Measurements from ENCODE around the gene SLC13A2. TPM values are rescaled to one million over a fixed set of nuclear protein-coding genes. Genes with fewer than 3 reads are reported as not detected.

Gene SLC13A2
- polyA plus RNA-seq, 1 donor = 10.7 TPM

DNA sequence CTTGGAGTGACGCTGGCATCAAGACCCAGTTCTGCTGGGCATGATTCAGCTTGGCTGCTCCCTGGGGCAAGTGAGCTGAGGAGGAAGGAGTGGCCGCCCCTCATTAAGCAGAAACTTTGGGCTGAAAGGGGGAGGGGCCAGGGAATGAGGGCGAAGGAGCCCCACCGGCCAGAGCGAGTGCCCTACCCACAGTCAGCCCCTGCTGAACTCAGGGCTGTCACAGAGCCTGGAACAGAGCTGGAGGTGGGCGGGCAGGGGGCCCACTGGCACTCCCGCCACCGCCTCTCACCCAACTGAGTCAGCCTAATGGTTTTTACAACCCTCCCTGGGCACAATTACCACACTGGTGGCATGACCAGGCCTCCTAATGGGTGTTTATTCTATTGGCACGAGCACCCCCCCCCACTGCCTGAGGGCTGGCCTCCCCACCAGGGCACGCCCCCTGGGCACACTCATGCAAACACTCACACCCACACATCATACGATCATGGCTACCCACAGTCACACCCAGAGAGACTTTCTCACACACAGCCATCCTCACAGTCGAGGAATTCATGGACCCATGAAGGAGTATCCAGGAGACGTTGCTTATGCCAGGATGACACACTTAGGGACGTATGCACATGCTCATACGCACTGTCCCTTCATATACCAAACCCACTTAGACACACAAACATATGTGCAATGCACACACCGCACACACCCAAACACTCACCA is 59.8 kb downstream of the SLC13A2 start:
- Histone ChIP-seq H3K27ac (ENCODE audit: low read length) (no peak overlapping the region), H3K36me3 (ENCODE audit: control insufficient read depth, insufficient read depth, low read length) (no peaks in the 10 kb centered on the region), H3K4me1 (ENCODE audit: control insufficient read depth, insufficient read depth, low read length) (peaks cover 4% of the 10 kb centered on the region), H3K9me3 (ENCODE audit: control insufficient read depth, low read depth, low read length) (no peaks in the 10 kb centered on the region), H3K27me3 (ENCODE audit: control insufficient read depth, insufficient read depth, low read length) (no peaks in the 10 kb centered on the region), H3K4me3 (ENCODE audit: low read length) (no peak overlapping the region)
- no peak for DNase-seq
- no CpG with 5 or more reads among the region's 16 CpGs for WGBS (ENCODE audit: insufficient coverage, low lambda C conversion rate)

- H3K27ac ChIP-seq (ENCODE audit: low read length) = no peak overlapping the region
- H3K4me3 ChIP-seq (ENCODE audit: low read length) = no peak overlapping the region
- WGBS (ENCODE audit: insufficient coverage, low lambda C conversion rate) = no CpG with 5 or more reads among the region's 11 CpGs
- peaks cover 4% of the 10 kb centered on the region for H3K4me1 ChIP-seq (ENCODE audit: control insufficient read depth, insufficient read depth, low read length)
- H3K27me3 ChIP-seq (ENCODE audit: control insufficient read depth, insufficient read depth, low read length) = no peaks in the 10 kb centered on the region
- no peaks in the 10 kb centered on the region for H3K9me3 ChIP-seq (ENCODE audit: control insufficient read depth, low read depth, low read length)
- DNase-seq = no peak
- no peaks in the 10 kb centered on the region for H3K36me3 ChIP-seq (ENCODE audit: control insufficient read depth, insufficient read depth, low read length)
Observed at GRCh38 chr17:28534740-28535375, 61.4 kb downstream of the SLC13A2 start.

- Histone ChIP-seq H3K9me3 (ENCODE audit: control insufficient read depth, low read depth, low read length) (no peaks in the 10 kb centered on the region), H3K36me3 (ENCODE audit: control insufficient read depth, insufficient read depth, low read length) (no peaks in the 10 kb centered on the region), H3K4me1 (ENCODE audit: control insufficient read depth, insufficient read depth, low read length) (peaks cover 4% of the 10 kb centered on the region), H3K27ac (ENCODE audit: low read length) (no peak overlapping the region), H3K4me3 (ENCODE audit: low read length) (no peak overlapping the region), H3K27me3 (ENCODE audit: control insufficient read depth, insufficient read depth, low read length) (no peaks in the 10 kb centered on the region)
- no peak for DNase-seq
- WGBS (ENCODE audit: insufficient coverage, low lambda C conversion rate) = no CpG with 5 or more reads among the region's 9 CpGs
Observed at GRCh38 chr17:28536532-28537218, 63.2 kb downstream of the SLC13A2 start.

DNA sequence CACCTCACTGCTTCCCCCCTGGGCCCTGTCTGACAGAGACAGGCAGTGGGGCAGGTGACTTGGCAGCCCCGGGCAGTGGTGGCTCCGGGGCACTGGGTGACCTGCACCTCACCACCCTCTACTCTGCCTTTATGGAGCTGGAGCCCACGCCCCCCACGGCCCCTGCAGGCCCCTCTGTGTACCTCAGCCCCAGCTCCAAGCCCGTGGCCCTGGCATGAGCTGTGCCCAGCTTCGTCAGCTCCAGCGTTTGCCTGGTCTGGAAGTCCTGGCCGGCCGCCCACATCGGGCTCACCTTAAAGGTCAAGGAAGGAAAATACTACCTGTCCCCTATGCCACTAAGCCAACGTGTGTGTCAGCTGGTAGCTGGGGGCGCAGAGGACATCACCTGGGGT is 63.8 kb downstream of the SLC13A2 start:
- H3K9me3 ChIP-seq (ENCODE audit: control insufficient read depth, low read depth, low read length) = no peaks in the 10 kb centered on the region
- no CpG with 5 or more reads among the region's 12 CpGs for WGBS (ENCODE audit: insufficient coverage, low lambda C conversion rate)
- H3K4me3 ChIP-seq (ENCODE audit: low read length) = no peak overlapping the region
- DNase-seq = no peak
- no peaks in the 10 kb centered on the region for H3K36me3 ChIP-seq (ENCODE audit: control insufficient read depth, insufficient read depth, low read length)
- no peak overlapping the region for H3K27ac ChIP-seq (ENCODE audit: low read length)
- peaks cover 4% of the 10 kb centered on the region for H3K4me1 ChIP-seq (ENCODE audit: control insufficient read depth, insufficient read depth, low read length)
- H3K27me3 ChIP-seq (ENCODE audit: control insufficient read depth, insufficient read depth, low read length) = no peaks in the 10 kb centered on the region

GRCh38 chr17:28538296-28538895 is 65.0 kb downstream of the SLC13A2 start:
- no peaks in the 10 kb centered on the region for H3K27me3 ChIP-seq (ENCODE audit: control insufficient read depth, insufficient read depth, low read length)
- no peaks in the 10 kb centered on the region for H3K36me3 ChIP-seq (ENCODE audit: control insufficient read depth, insufficient read depth, low read length)
- H3K4me1 ChIP-seq (ENCODE audit: control insufficient read depth, insufficient read depth, low read length) = peaks cover 4% of the 10 kb centered on the region
- H3K9me3 ChIP-seq (ENCODE audit: control insufficient read depth, low read depth, low read length) = no peaks in the 10 kb centered on the region
- no peak overlapping the region for H3K27ac ChIP-seq (ENCODE audit: low read length)
- WGBS (ENCODE audit: insufficient coverage, low lambda C conversion rate) = no CpG with 5 or more reads among the region's 14 CpGs
- no peak overlapping the region for H3K4me3 ChIP-seq (ENCODE audit: low read length)
- no peak for DNase-seq

DNA sequence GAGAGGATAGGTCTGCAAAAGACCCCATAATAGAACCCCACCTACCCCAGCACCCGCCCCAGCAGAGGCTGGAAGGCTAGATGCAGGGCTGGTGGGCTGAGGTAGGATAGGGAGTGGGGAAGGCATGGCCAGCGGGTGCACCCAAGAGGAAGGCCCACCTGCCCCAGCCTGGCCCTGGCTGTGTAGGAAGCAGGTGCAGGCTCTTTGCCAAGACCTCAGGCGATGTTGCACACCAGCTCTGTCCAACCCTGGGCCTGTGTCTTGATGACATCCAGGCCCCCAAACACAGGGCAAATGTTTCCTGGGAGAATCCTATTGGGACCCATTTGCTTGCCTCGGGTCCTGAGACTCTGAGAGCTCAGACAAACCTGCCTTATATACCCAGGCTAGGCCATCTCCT is 66.8 kb downstream of the SLC13A2 start:
- no peak overlapping the region for H3K27ac ChIP-seq (ENCODE audit: low read length)
- no CpG with 5 or more reads among the region's 4 CpGs for WGBS (ENCODE audit: insufficient coverage, low lambda C conversion rate)
- H3K27me3 ChIP-seq (ENCODE audit: control insufficient read depth, insufficient read depth, low read length) = no peaks in the 10 kb centered on the region
- no peaks in the 10 kb centered on the region for H3K36me3 ChIP-seq (ENCODE audit: control insufficient read depth, insufficient read depth, low read length)
- DNase-seq = no peak
- H3K9me3 ChIP-seq (ENCODE audit: control insufficient read depth, low read depth, low read length) = no peaks in the 10 kb centered on the region
- peaks cover 4% of the 10 kb centered on the region for H3K4me1 ChIP-seq (ENCODE audit: control insufficient read depth, insufficient read depth, low read length)
- no peak overlapping the region for H3K4me3 ChIP-seq (ENCODE audit: low read length)

DNA sequence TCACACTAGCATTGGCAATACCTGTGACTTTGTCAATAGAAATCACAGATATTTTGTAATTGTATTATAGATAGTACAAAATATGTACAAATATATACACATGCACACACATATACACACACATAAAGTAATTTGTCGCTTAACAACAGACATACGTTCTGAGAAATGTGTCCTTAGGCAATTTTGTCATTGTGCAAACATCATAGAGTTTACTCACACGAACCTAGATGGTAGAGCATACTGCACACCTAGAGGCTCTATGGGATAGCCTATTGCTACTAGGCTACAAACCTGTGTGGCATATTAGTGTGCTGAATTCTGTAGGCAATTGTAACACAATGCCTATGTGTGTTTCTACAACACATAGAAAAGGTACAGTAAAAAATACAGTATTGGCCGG is 68.0 kb downstream of the SLC13A2 start:
- peaks cover 5% of the 10 kb centered on the region for H3K4me1 ChIP-seq (ENCODE audit: control insufficient read depth, insufficient read depth, low read length)
- no peak for DNase-seq
- H3K27me3 ChIP-seq (ENCODE audit: control insufficient read depth, insufficient read depth, low read length) = no peaks in the 10 kb centered on the region
- WGBS (ENCODE audit: insufficient coverage, low lambda C conversion rate) = no CpG with 5 or more reads among the region's 4 CpGs
- H3K36me3 ChIP-seq (ENCODE audit: control insufficient read depth, insufficient read depth, low read length) = peaks cover 8% of the 10 kb centered on the region
- no peaks in the 10 kb centered on the region for H3K9me3 ChIP-seq (ENCODE audit: control insufficient read depth, low read depth, low read length)
- H3K27ac ChIP-seq (ENCODE audit: low read length) = no peak overlapping the region
- H3K4me3 ChIP-seq (ENCODE audit: low read length) = no peak overlapping the region

- no peak for DNase-seq
Observed at GRCh38 chr17:28544402-28545140, 71.1 kb downstream of the SLC13A2 start.

DNA sequence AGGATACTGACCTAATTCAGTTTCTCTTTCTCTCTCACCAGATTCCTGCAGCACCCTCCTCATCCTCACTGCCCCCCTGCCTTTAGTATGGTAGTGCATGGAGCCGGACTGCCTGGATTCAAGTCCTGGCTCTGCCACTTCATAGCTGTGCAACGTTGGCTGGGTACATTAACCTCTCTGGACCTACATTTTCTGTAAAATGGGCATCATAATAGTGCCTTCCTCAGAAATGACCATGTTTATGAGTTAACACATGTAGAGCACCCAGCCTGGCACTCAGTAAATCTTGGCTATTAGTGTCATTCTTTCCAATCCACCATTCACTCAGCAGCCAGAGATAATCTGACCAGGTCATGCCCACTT is 71.7 kb downstream of the SLC13A2 start:
- no CpG with 5 or more reads among the region's 2 CpGs for WGBS (ENCODE audit: insufficient coverage, low lambda C conversion rate)
- no peak for DNase-seq
- Histone ChIP-seq H3K27me3 (ENCODE audit: control insufficient read depth, insufficient read depth, low read length) (no peaks in the 10 kb centered on the region), H3K9me3 (ENCODE audit: control insufficient read depth, low read depth, low read length) (no peaks in the 10 kb centered on the region), H3K4me1 (ENCODE audit: control insufficient read depth, insufficient read depth, low read length) (peaks cover 33% of the 10 kb centered on the region), H3K4me3 (ENCODE audit: low read length) (no peak overlapping the region), H3K36me3 (ENCODE audit: control insufficient read depth, insufficient read depth, low read length) (peaks cover 18% of the 10 kb centered on the region), H3K27ac (ENCODE audit: low read length) (no peak overlapping the region)

More at GRCh38 chr17:28544402-28545140, 71.1 kb downstream of the SLC13A2 start:
- no peak overlapping the region for H3K4me3 ChIP-seq (ENCODE audit: low read length)
- WGBS (ENCODE audit: insufficient coverage, low lambda C conversion rate) = 90% methylated on average over 2 of the region's 4 CpGs
- H3K36me3 ChIP-seq (ENCODE audit: control insufficient read depth, insufficient read depth, low read length) = peaks cover 18% of the 10 kb centered on the region
- no peak overlapping the region for H3K27ac ChIP-seq (ENCODE audit: low read length)
- no peaks in the 10 kb centered on the region for H3K27me3 ChIP-seq (ENCODE audit: control insufficient read depth, insufficient read depth, low read length)
- no peaks in the 10 kb centered on the region for H3K9me3 ChIP-seq (ENCODE audit: control insufficient read depth, low read depth, low read length)
- peaks cover 27% of the 10 kb centered on the region for H3K4me1 ChIP-seq (ENCODE audit: control insufficient read depth, insufficient read depth, low read length)

Data from large intestine (tissue), 3 donors.